ENCODE measurements around the gene HTR4. TPM values are rescaled to one million over a fixed set of nuclear protein-coding genes. Genes with fewer than 3 reads are reported as not detected.

Gene HTR4
- polyA plus RNA-seq, 2 of the 4 experiments (the other 2 are of a cell fraction), result not detected

- H3K4me3 ChIP-seq, result no peak overlapping the region
- no peak for ATAC-seq
- H3K4me1 ChIP-seq, result no peaks in the 10 kb centered on the region
- no peak for DNase-seq (ENCODE audit: low read depth in 1 of 2, low spot score in 1 of 2)
- TF ChIP-seq KDM5A (IDR thresholded peaks at IDR 0.05), result no peak
- no peak for TF ChIP-seq HOXB5 (CRISPR knock-in tag; IDR thresholded peaks at IDR 0.05)
- no peak for TF ChIP-seq CHD2 (IDR thresholded peaks at IDR 0.05; ENCODE audit: low read length, partially characterized antibody)
- TF ChIP-seq EP300 (IDR thresholded peaks at IDR 0.05), result no peak
- no peak for TF ChIP-seq REST (IDR thresholded peaks at IDR 0.05)
- TF ChIP-seq RARB (CRISPR knock-in tag; IDR thresholded peaks at IDR 0.05), result no peak
- TF ChIP-seq ATOH8 (CRISPR knock-in tag; IDR thresholded peaks at IDR 0.05; ENCODE audit: low read depth), result no peak
- TF ChIP-seq CBX8 (IDR thresholded peaks at IDR 0.05), result no peak
- TF ChIP-seq RFX5 (IDR thresholded peaks at IDR 0.05), result no peak
- TF ChIP-seq E2F6 (IDR thresholded peaks at IDR 0.05; ENCODE audit: borderline replicate concordance, low read depth), result no peak
- TF ChIP-seq JUN (IDR thresholded peaks at IDR 0.05), result no peak
- H3K27ac ChIP-seq, result no peak overlapping the region
- no peak for FAIRE-seq
- WGBS (ENCODE audit: missing lambda C conversion rate), result 47% methylated on average over 6 of the region's 6 CpGs
- H3K4me2 ChIP-seq, result no peak overlapping the region
- ChIA-PET CTCF (interaction anchor here (3.1 kb wide), 1 partner anchor 9 kb away, joined by 19 read pairs; no protein-coding TSS in a partner anchor), POLR2A (interaction anchor here (0.5 kb wide), 1 partner anchor 369 kb away, joined by 4 read pairs; no protein-coding TSS in a partner anchor)
- H3K9me3 ChIP-seq, result no peaks in the 10 kb centered on the region
Measured at GRCh38 chr5:148491793-148492184, 162.5 kb downstream of the HTR4 start.

- WGBS (ENCODE audit: missing lambda C conversion rate), result 11% methylated on average over 10 of the region's 10 CpGs
- Histone ChIP-seq H3K4me3 (no peak overlapping the region), H3K4me2 (no peak overlapping the region), H3K27ac (no peak overlapping the region), H3K9me3 (no peaks in the 10 kb centered on the region), H3K4me1 (no peaks in the 10 kb centered on the region)
- DNase-seq (ENCODE audit: low read depth in 1 of 2, low spot score in 1 of 2) (no peak), ATAC-seq (no peak), FAIRE-seq (no peak)
- no peak for TF ChIP-seq CBX2 (IDR thresholded peaks at IDR 0.05; ENCODE audit: borderline replicate concordance, low read depth)
- no peak for TF ChIP-seq EHMT2 (IDR thresholded peaks at IDR 0.05; ENCODE audit: low read depth)
- no peak for TF ChIP-seq ZC3H11A (IDR thresholded peaks at IDR 0.05)
- no peak for TF ChIP-seq NFE2L2 (conservative IDR thresholded peaks at IDR 0.05; ENCODE audit: low read length)
- TF ChIP-seq FOSL2 (IDR thresholded peaks at IDR 0.05), result no peak
- TF ChIP-seq FOSL2 (CRISPR knock-in tag; IDR thresholded peaks at IDR 0.05), result no peak
- no peak for TF ChIP-seq ESRRA (IDR thresholded peaks at IDR 0.05; ENCODE audit: borderline replicate concordance, low read length)
- no peak for TF ChIP-seq ELK1 (IDR thresholded peaks at IDR 0.05; ENCODE audit: low read depth, low read length)
- TF ChIP-seq MAFK (IDR thresholded peaks at IDR 0.05; ENCODE audit: partially characterized antibody), result no peak
- ChIA-PET POLR2A (interaction anchor here (0.5 kb wide), 1 partner anchor 368 kb away, joined by 4 read pairs; no protein-coding TSS in a partner anchor), CTCF (interaction anchor here (3.1 kb wide), 1 partner anchor 9 kb away, joined by 19 read pairs; no protein-coding TSS in a partner anchor)
Measured at GRCh38 chr5:148491015-148491792, 163.1 kb downstream of the HTR4 start.
